HG02885 (cell line): ENCODE results near the gene SMARCA1.

Experiments used
- ATAC-seq: cut with Tn5 transposase; IDR thresholded peaks from one replicate; pipeline ENCODE4 v1.9.1; 2021; ENCODE audit warnings: mild to moderate bottlenecking; ENCODE audit not compliant: unreplicated experiment, poor library complexity

The SMARCA1 gene

GRCh38 chrX:129462707-129463106 lies 60.6 kb downstream of the SMARCA1 start:
- ATAC-seq, result no peak

- no peak for ATAC-seq
Measured at GRCh38 chrX:129461801-129462456, 61.4 kb downstream of the SMARCA1 start.

GRCh38 chrX:129452523-129452922 lies 70.8 kb downstream of the SMARCA1 start:
- no peak for ATAC-seq

GRCh38 chrX:129450123-129450522 lies 73.2 kb downstream of the SMARCA1 start:
- no peak for ATAC-seq

- ATAC-seq, result no peak
Measured at GRCh38 chrX:129449148-129449547, 74.1 kb downstream of the SMARCA1 start.

- ATAC-seq, result no peak
Measured at GRCh38 chrX:129445436-129445835, 77.9 kb downstream of the SMARCA1 start.

GRCh38 chrX:129433945-129434344 lies 89.3 kb downstream of the SMARCA1 start:
- ATAC-seq, result no peak

- ATAC-seq, result no peak
Measured at GRCh38 chrX:129433461-129433860, 89.8 kb downstream of the SMARCA1 start.

GRCh38 chrX:129427267-129427666 lies 96.0 kb downstream of the SMARCA1 start:
- no peak for ATAC-seq

- no peak for ATAC-seq
Measured at GRCh38 chrX:129423191-129423590, 100.1 kb downstream of the SMARCA1 start.

- ATAC-seq, result no peak
Measured at GRCh38 chrX:129404670-129405008, 118.7 kb downstream of the SMARCA1 start.

GRCh38 chrX:129403974-129404669 lies 119.2 kb downstream of the SMARCA1 start:
- no peak for ATAC-seq
